Keratinocyte (primary cell): ENCODE results near the gene POLR2L. TPM values are rescaled to one million over a fixed set of nuclear protein-coding genes. Genes with fewer than 3 reads are reported as not detected.

Experiments used
- DNase-seq: peaks from one replicate; pipeline ENCODE4 v3.0.0-alpha.2; 2011; ENCODE audit warnings: low read depth, missing footprints, low spot score
- FAIRE-seq: peaks from 2 replicates; lab custom pipeline; 2011; peaks lifted over from hg19 to GRCh38; lab: Jason Lieb, UNC
- H2AFZ ChIP-seq: 2 replicates; pipeline ENCODE4 v1.6.0; 2012; ENCODE audit warnings: low read length, control low read depth, inconsistent platforms; ENCODE audit not compliant: control insufficient read depth
- H3K27ac ChIP-seq: 2 replicates; pipeline ENCODE4 v1.5.1; 2011; ENCODE audit warnings: low read length; ENCODE audit not compliant: control insufficient read depth, insufficient read depth
- H3K27me3 ChIP-seq: 3 replicates; pipeline ENCODE4 v1.6.0; 2011; ENCODE audit warnings: low read length; ENCODE audit not compliant: control insufficient read depth, insufficient read depth; ENCODE audit errors: extremely low read depth
- H3K36me3 ChIP-seq, 2 experiments: 2 replicates in 1 of 2; 3 replicates in 1 of 2; pipeline ENCODE4 v1.5.1; 2011; ENCODE audit warnings: low read length in 2 of 2, mild to moderate bottlenecking in 1 of 2; ENCODE audit not compliant: control insufficient read depth in 2 of 2, insufficient read depth in 2 of 2; ENCODE audit errors: extremely low read depth in 1 of 2
- H3K4me1 ChIP-seq: 3 replicates; pipeline ENCODE4 v1.5.1; 2011; ENCODE audit warnings: low read length; ENCODE audit not compliant: control insufficient read depth, insufficient read depth; ENCODE audit errors: extremely low read depth
- H3K4me2 ChIP-seq: 3 replicates; pipeline ENCODE4 v1.6.0; 2011; ENCODE audit warnings: low read depth, low read length; ENCODE audit not compliant: control insufficient read depth, insufficient read depth; ENCODE audit errors: extremely low read depth
- H3K4me3 ChIP-seq, 3 experiments: fragments of 200-600 bp in 1 of 3; sonication (generic) in 1 of 3; 2 replicates in 2 of 3; 3 replicates in 1 of 3; pipeline ENCODE4 v1.5.1; 2011 to 2016; ENCODE audit warnings: low read length in 3 of 3, mild to moderate bottlenecking in 3 of 3, control low read depth in 2 of 3, inconsistent platforms in 1 of 3, low read depth in 1 of 3, mixed read lengths in 1 of 3, mixed run types in 1 of 3, moderate library complexity in 1 of 3; ENCODE audit not compliant: control insufficient read depth in 2 of 3, insufficient read depth in 2 of 3; ENCODE audit errors: extremely low read depth in 1 of 3
- H3K79me2 ChIP-seq: 2 replicates; pipeline ENCODE4 v1.6.0; 2012; ENCODE audit warnings: low read length; ENCODE audit not compliant: control insufficient read depth, insufficient read depth
- H3K9ac ChIP-seq: 3 replicates; pipeline ENCODE4 v1.6.0; 2011; ENCODE audit warnings: low read length; ENCODE audit not compliant: control insufficient read depth, insufficient read depth; ENCODE audit errors: extremely low read depth
- H3K9me1 ChIP-seq: 3 replicates; pipeline ENCODE4 v1.6.0; 2011; ENCODE audit warnings: low read length; ENCODE audit not compliant: control insufficient read depth, insufficient read depth; ENCODE audit errors: extremely low read depth
- H3K9me3 ChIP-seq: 2 replicates; pipeline ENCODE4 v1.5.1; 2012; ENCODE audit warnings: low read depth, low read length; ENCODE audit not compliant: control insufficient read depth
- H4K20me1 ChIP-seq: 3 replicates; pipeline ENCODE4 v1.6.0; 2011; ENCODE audit warnings: low read length; ENCODE audit not compliant: control insufficient read depth, insufficient read depth; ENCODE audit errors: extremely low read depth
- EZH2 ChIP-seq: IDR thresholded peaks from one replicate; pipeline ENCODE4 v1.6.1; 2012; ENCODE audit warnings: inconsistent platforms, mild to moderate bottlenecking, low read length, moderate library complexity
- dilution Hi-C: fragments of 300-500 bp; cut with MboI; formaldehyde crosslinking; loops from one replicate; pipeline ENCODE4 v1.7.0; 2020; ENCODE audit warnings: low sequenced_read_pairs; ENCODE audit not compliant: extremely low pct_ligation_motif_present
- polyA plus RNA-seq, 5 experiments: library from polyadenylated mRNA; depleted of rRNA in 3 of 5; stranded (reverse) in 3 of 5; stranded (forward) in 1 of 5; unstranded in 1 of 5; fragments of >200 nt; gene quantifications; 1 replicate in 1 of 5; 2 replicates in 3 of 5; 3 replicates in 1 of 5; pipeline versions ENCODE4 v1.2.1 to v1.2.3, GENCODE V29; 2011 to 2012; ENCODE audit warnings: missing spikeins in 2 of 5, low read depth in 1 of 5, low replicate concordance in 1 of 5
- TF ChIP-seq, protein P1 (sequence below), 3 experiments: IDR thresholded peaks in 1 of 3; conservative IDR thresholded peaks in 1 of 3; optimal IDR thresholded peaks in 1 of 3; 2 replicates in 2 of 3; 3 replicates in 1 of 3; pipeline versions ENCODE3 to v1.5.1; 2011; ENCODE audit warnings: low read length in 3 of 3, mild to moderate bottlenecking in 3 of 3, moderate library complexity in 2 of 3, control low read depth in 1 of 3, inconsistent platforms in 1 of 3; ENCODE audit not compliant: insufficient read depth in 2 of 3; ENCODE audit errors: extremely low read depth in 1 of 3

POLR2L gene
- polyA plus RNA-seq, 1 donor (not counting 4 experiments of a cell fraction or from before 2014, with no cell fraction given): 145 TPM

DNA sequence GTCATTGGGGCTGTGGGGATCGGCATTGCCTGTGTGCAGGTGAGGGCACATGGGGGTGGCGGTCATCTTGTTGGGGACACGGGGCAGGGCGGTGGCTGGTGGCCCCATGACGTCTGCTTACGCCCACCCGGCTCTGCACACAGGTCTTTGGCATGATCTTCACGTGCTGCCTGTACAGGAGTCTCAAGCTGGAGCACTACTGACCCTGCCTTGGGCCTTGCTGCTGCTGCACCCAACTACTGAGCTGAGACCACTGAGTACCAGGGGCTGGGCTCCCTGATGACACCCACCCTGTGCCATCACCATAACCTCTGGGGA is 4.4 kb downstream of the POLR2L start:
- H3K79me2 ChIP-seq: peaks cover 73% of the 10 kb centered on the region
- H4K20me1 ChIP-seq: peaks cover 21% of the 10 kb centered on the region
- dilution Hi-C loops: no loop called here

DNA sequence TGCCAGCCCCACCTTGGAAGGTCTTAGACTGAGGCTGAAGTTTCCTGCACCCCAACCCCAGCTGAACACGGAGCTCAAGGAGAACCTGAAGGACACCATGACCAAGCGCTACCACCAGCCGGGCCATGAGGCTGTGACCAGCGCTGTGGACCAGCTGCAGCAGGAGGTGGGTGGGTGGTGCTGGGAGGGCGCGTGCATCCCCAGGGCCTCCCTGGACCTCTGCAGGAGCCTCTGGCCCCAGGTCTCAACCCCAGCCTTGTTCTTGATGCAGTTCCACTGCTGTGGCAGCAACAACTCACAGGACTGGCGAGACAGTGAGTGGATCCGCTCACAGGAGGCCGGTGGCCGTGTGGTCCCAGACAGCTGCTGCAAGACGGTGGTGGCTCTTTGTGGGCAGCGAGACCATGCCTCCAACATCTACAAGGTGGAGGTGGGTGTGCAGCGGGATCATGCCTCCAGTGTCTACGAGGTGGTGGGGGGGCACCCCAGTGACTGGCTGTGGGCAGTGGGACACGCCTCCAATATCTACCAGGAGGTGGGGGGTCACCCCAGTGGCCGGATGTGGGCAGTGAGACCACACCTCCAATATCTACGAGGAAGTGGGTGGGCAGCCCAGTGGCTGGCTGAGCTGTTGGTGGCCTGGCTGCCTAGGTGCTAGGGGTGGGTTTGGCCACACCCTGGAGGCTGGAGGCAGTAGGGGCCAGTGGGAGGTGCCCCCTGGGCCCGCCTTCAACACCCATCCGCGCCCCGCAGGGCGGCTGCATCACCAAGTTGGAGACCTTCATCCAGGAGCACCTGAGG is 4.9 kb downstream of the POLR2L start:
- dilution Hi-C loops: no loop called here
- no peak overlapping the region for H3K4me3 ChIP-seq
- H2AFZ ChIP-seq: no peak overlapping the region
- no peak overlapping the region for H3K4me2 ChIP-seq
- H3K9ac ChIP-seq: no peak overlapping the region
- H3K79me2 ChIP-seq: peaks cover 73% of the 10 kb centered on the region
- TF ChIP-seq, protein P1, sequence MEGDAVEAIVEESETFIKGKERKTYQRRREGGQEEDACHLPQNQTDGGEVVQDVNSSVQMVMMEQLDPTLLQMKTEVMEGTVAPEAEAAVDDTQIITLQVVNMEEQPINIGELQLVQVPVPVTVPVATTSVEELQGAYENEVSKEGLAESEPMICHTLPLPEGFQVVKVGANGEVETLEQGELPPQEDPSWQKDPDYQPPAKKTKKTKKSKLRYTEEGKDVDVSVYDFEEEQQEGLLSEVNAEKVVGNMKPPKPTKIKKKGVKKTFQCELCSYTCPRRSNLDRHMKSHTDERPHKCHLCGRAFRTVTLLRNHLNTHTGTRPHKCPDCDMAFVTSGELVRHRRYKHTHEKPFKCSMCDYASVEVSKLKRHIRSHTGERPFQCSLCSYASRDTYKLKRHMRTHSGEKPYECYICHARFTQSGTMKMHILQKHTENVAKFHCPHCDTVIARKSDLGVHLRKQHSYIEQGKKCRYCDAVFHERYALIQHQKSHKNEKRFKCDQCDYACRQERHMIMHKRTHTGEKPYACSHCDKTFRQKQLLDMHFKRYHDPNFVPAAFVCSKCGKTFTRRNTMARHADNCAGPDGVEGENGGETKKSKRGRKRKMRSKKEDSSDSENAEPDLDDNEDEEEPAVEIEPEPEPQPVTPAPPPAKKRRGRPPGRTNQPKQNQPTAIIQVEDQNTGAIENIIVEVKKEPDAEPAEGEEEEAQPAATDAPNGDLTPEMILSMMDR (optimal IDR thresholded peaks at IDR 0.05 in 1 of 3, IDR thresholded peaks at IDR 0.05 in 1 of 3, conservative IDR thresholded peaks at IDR 0.05 in 1 of 3; ENCODE audit: extremely low read depth in 1 of 3, insufficient read depth in 2 of 3, low read length in 3 of 3): no peak
- no peak for TF ChIP-seq EZH2
- no peaks in the 10 kb centered on the region for H3K9me3 ChIP-seq
- H3K36me3 ChIP-seq: peaks cover 28 to 30% of the 10 kb centered on the region in 2 experiments
- H3K4me1 ChIP-seq: peaks cover 37% of the 10 kb centered on the region
- no peak for DNase-seq
- H4K20me1 ChIP-seq: peaks cover 21% of the 10 kb centered on the region
- H3K27ac ChIP-seq: no peak overlapping the region
- no peaks in the 10 kb centered on the region for H3K27me3 ChIP-seq
- FAIRE-seq: no peak
- peaks cover 3% of the 10 kb centered on the region for H3K9me1 ChIP-seq

More for the DNA sequence above, 4.4 kb downstream of the POLR2L start:
- H3K4me1 ChIP-seq: peaks cover 35% of the 10 kb centered on the region
- H3K9me1 ChIP-seq: peaks cover 3% of the 10 kb centered on the region
- no peak overlapping the region for H3K27ac ChIP-seq
- no peak overlapping the region for H3K9ac ChIP-seq
- no peak overlapping the region for H3K4me3 ChIP-seq
- TF ChIP-seq EZH2: no peak
- TF ChIP-seq, protein P1 (optimal IDR thresholded peaks at IDR 0.05 in 1 of 3, IDR thresholded peaks at IDR 0.05 in 1 of 3, conservative IDR thresholded peaks at IDR 0.05 in 1 of 3; ENCODE audit: extremely low read depth in 1 of 3, insufficient read depth in 2 of 3, low read length in 3 of 3): no peak
- H3K4me2 ChIP-seq: no peak overlapping the region
- H3K36me3 ChIP-seq: peaks cover 28 to 30% of the 10 kb centered on the region in 2 experiments
- no peaks in the 10 kb centered on the region for H3K27me3 ChIP-seq
- no peak overlapping the region for H2AFZ ChIP-seq
- H3K9me3 ChIP-seq: no peaks in the 10 kb centered on the region
- no peak for FAIRE-seq
- DNase-seq: no peak
